Embryonic facial prominence (tissue), 1 donor: Measurements from ENCODE around the gene FHL3.
"Not testable (repeated sequence)": the region's sequence is repeated elsewhere in the genome, so short reads cannot be mapped to it uniquely, and the experiment has no call there.

ENCODE experiments used
- DNase-seq: peaks from one replicate; pipeline ENCODE4 v3.0.0-alpha.2; 2016; ENCODE audit errors: extremely low spot score

Gene FHL3

DNA sequence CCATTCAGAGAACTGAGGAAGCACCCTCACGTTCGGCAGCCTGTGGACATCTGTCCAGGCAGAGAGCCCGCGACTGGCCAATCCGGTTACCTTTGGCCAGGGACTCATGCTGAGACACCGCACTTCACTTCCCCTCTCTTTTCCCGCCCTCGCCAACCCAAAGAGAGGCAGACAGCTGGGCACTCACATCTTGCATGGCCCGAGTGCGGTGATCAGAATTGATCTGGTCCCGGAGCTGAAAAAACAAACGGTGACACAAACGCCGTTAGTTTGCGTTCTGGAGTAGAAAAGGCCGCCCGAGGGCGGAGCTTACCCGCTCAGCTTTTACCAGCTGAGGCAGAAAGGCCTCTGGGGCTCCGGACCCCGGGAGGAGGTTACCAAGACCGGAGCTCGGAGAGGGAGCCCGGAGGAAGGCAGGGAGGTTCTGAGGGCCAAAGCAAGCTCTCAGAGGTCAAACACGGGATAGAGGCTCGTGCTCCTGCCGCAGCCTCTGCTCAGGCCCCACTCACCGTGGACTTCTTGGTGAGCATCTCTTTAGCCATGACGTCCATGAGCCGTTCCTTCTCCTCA, 15.9 kb downstream of the FHL3 start:
- no peak for DNase-seq

DNA sequence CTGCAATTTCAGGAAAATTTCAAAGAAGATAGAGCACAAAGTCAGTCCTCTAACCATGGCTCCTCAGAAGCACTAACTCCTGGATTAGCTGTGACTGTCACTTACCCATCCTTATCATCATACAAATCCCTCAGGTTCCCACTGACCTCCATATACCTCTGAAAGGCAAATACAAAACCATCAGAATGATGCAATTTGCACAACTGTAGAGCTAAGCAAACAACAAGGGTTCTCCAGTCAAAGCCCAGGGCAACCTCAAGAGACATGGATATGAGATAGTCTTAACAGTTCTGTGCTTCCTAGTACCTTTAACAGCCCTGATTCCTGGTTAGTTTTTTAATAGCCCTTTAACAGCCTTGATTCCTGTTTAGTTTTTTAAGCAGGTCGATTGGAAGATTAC, 17.6 kb downstream of the FHL3 start:
- DNase-seq = no peak

- no peak for DNase-seq
Observed at GRCh38 chr1:37983546-37983945, 21.8 kb downstream of the FHL3 start.

- DNase-seq = no peak
Observed at GRCh38 chr1:37978541-37978940, 26.8 kb downstream of the FHL3 start.

- DNase-seq = not testable (repeated sequence)
Observed at GRCh38 chr1:37975083-37975482, 30.2 kb downstream of the FHL3 start.

GRCh38 chr1:37974567-37974966, 30.7 kb downstream of the FHL3 start:
- no peak for DNase-seq

DNA sequence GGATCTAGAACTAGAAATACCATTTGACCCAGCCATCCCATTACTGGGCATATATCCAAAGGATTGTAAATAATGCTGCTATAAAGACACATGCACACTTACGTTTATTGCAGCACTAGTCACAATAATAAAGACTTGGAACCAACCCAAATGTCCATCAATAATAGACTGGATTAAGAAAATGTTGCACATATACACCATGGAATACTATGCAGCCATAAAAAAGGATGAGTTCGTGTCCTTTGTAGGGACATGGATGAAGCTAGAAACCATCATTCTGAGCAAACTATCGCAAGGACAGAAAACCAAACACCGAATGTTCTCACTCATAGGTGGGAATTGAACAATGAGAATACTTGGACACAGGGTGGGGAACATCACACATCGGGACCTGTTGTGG, 31.6 kb downstream of the FHL3 start:
- not testable (repeated sequence) for DNase-seq

DNA sequence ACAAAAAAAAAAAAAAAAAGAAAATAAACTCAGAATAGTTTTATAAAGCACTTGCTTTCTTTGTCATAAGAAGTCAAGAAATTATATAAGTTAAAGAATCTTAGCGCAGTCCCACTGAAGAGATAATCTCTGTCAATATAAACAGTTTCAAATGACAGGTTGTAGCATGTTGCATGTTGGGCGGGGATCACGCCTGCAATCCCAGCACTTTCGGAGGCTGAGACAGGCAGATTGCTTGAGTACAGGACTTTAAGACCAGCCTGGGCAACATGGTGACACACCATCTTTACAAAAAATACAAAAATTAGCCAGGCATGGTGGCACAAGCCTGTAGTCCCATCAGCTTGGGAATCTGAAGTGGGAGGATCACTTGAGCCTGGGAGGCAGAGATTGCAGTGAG, 40.0 kb downstream of the FHL3 start:
- DNase-seq = no peak

- not testable (repeated sequence) for DNase-seq
Observed at GRCh38 chr1:37964106-37964505, 41.2 kb downstream of the FHL3 start.

DNA sequence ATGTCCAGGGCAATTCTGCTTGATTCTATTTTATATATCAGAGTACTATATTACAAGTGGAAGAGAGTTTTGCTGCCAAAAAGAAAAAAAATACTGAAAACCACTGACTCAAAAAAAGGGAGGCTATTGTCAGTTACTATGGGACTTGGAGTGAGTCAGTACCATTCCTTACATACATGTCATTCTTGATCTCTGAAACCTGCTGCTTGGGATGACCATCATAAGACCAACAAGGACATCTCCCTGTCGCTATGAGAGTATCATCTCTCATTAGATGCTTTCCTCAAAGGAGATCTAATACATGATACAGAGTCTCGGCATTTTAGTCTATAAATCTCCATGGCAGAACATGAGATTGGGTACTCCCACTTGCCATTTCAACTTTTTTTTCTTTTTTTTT, 46.6 kb downstream of the FHL3 start:
- no peak for DNase-seq

- no peak for DNase-seq
Observed at GRCh38 chr1:37955685-37956084, 49.6 kb downstream of the FHL3 start.

DNA sequence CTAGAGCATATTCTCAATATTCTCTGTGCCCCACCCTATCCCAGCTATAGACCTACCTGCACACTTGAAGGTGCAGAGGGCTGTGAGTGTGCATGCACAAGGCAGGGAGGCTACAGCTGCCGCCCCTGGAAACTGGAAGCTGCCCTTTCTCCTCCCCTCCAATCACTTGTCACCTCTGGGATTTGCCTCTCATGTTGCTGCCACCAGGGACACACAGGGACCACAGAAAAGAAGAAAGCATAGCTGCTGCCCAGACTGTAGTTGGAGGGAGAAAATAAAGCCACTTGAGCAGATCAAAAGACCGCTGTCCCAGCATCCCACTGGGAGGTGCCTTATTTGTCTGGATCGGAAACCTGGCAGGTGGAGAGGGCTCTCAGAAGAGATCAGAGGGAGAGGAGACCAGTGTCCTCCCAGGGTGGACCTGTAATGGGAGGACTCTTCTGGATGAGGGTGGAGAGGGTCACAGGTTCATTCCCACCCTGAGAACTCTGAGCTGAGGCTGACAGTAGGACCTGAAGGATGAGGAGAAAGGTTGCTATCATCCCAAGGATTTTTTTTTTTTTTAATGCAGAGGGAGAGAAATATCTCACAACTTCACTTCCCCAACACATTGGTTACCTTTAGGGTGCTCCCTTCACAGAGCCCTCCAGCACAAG, 50.9 kb downstream of the FHL3 start:
- DNase-seq = no peak

- no peak for DNase-seq
Observed at GRCh38 chr1:37952738-37953137, 52.6 kb downstream of the FHL3 start.

DNA sequence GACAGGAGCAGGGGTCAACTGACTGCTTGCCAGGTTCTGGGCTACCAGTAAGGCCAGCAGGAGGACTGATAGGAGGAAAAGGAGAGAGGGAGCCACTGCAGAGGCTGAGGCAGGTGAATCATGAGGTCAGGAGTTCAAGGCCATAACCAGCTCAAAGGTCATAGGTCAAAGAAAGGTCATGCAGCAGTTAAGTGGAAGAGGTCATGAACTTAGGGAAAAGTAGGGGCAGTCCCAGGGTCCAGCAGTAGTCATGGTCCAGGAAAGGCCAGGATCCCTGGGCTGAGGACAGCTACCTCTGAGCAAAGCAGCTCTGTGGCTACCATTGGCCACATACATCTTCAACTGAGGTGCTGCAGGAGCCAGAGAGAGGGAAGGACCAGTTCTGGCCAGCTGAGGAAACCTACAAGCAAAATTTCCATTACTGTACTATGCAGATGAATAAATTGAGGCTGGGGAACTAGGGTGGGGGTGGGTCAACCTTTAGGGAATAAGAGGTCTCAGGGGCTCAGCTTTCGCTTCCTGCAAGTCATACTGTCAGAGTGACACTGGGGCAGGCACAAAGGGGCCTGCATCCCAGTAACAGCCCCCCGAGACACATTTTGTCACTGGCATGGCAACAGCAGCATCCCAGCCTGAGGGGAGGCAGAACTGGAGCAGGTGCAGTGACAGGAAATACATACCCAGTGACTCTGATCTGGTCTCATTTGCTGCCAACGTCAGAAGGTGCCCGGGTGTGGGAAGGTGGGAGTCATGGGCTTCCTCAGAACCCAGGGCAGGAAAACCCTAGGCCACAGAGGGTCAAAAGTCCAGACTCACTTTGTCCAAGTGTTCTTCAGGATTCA, 53.3 kb downstream of the FHL3 start:
- DNase-seq = no peak

GRCh38 chr1:37951041-37951782, 54.1 kb downstream of the FHL3 start:
- no peak for DNase-seq

DNA sequence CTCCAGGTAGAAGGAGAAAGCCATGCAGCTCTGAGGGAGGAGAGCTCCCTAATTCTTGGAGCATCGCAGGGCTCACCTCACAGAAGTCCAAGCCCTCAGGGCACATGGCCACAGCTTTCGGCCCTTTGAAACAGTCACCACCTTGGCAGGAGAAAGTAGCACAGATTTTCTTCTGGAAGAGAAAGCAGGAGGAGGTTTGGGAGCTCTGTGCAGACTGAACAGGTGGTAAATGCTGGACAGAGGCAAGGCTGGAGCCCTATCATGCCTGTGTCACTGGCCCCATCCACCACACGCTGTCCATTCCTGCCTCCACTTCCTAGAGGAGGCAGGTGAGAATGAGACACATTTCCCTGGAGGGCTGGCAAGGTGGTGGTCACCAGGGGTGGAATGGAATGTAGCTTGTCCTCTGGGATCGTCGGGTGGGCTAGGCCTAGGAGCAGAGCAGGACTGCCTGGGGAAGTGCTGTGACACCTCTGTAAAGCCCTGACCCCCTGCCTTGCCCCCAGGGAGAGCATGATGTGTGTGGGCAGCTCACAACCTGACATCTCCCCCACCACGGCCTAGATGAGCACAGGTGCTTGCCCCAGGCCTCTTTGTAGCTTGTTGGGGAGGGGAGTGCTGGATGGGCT, 55.7 kb downstream of the FHL3 start:
- DNase-seq = no peak

- no peak for DNase-seq
Observed at GRCh38 chr1:37948841-37949240, 56.5 kb downstream of the FHL3 start.

- DNase-seq = no peak
Observed at GRCh38 chr1:37948166-37948565, 57.1 kb downstream of the FHL3 start.

DNA sequence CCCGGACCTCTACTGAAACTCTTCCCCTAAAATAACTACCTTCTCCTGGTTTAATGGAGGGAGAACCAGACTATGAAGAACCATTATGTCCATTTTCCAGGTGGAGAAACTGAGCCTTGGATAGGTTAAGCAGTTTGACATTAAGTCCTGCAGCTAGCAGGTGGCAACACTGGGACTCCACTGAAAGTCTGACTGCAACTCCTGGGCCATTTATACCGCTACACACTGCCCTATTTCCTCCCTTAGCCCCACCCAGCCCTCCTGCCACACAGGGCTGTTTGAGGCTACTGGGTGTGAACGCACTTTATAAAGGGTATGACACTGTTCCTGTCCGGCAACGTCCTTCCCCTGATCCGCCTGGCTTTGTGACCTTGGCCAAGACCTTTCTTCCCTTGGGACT, 58.0 kb downstream of the FHL3 start:
- no peak for DNase-seq
